Activated B cell treated with CpG ODN at 0.5 μM for 24 hours (primary cell): ENCODE data around the gene PHC2. TPM values are rescaled to one million over a fixed set of nuclear protein-coding genes. Genes with fewer than 3 reads are reported as not detected.
A peak's percentile ranks its signal among the peaks of the same experiment; 100 is the strongest.

ENCODE experiments used
- ATAC-seq: fragments of 200-7000 bp; cut with Tn5 transposase; one replicate; pipeline ENCODE4 v1.10.0; 2021; ENCODE audit warnings: low read depth, mild to moderate bottlenecking, moderate library complexity
- CTCF ChIA-PET: fragments of 350-600 bp; sonication (Branson Sonifier 250); formaldehyde crosslinking; loops from one replicate; lab custom pipeline; 2021; ENCODE audit warnings: antibody characterized with exemption; lab: Charles Lee
- POLR2A ChIA-PET: fragments of 350-600 bp; sonication (Branson Sonifier 250); formaldehyde crosslinking; loops from one replicate; lab custom pipeline; 2021; ENCODE audit warnings: antibody characterized with exemption; lab: Charles Lee
- DNase-seq: peaks from one replicate; pipeline ENCODE4 v3.0.0; 2022
- H3K27ac Mint-ChIP-seq: one replicate; pipeline ENCODE4 v1.8.0; 2020; ENCODE audit warnings: mixed read lengths
- H3K27me3 Mint-ChIP-seq: one replicate; pipeline ENCODE4 v1.8.0; 2021; ENCODE audit warnings: mixed read lengths
- H3K36me3 Mint-ChIP-seq: one replicate; pipeline ENCODE4 v1.8.0; 2021; ENCODE audit warnings: low read depth, mixed read lengths
- H3K4me1 Mint-ChIP-seq: one replicate; pipeline ENCODE4 v1.8.0; 2021; ENCODE audit warnings: mixed read lengths
- H3K4me3 Mint-ChIP-seq: one replicate; pipeline ENCODE4 v1.8.0; 2020; ENCODE audit warnings: mild to moderate bottlenecking, mixed read lengths
- H3K9me3 Mint-ChIP-seq: one replicate; pipeline ENCODE4 v1.8.0; 2020; ENCODE audit warnings: mixed read lengths
- CTCF ChIP-seq: fragments of 200-600 bp; IDR thresholded peaks from one replicate; pipeline ENCODE4 v1.8.0; 2022; ENCODE audit warnings: antibody characterized with exemption, mild to moderate bottlenecking
- intact Hi-C: fragments of 100-400 bp; cut with micrococcal nuclease; formaldehyde crosslinking; loops from one replicate; pipeline ENCODE4 v1.15.1; 2024
- total RNA-seq: library from RNA; stranded (reverse); gene quantifications from 2 replicates; pipeline ENCODE4 v1.2.3, GENCODE V29; 2022

Gene PHC2
- total RNA-seq, 1 donor from 2014 or later: 16.4 TPM

GRCh38 chr1:33281554-33282303 lies 149.2 kb downstream of the PHC2 start:
- H3K36me3 Mint-ChIP-seq: peaks cover 67% of the 10 kb centered on the region
- no peaks in the 10 kb centered on the region for H3K4me1 Mint-ChIP-seq
- H3K27me3 Mint-ChIP-seq: no peaks in the 10 kb centered on the region
- TF ChIP-seq CTCF: no peak
- ChIA-PET POLR2A (no interaction called here), CTCF (no interaction called here)
- H3K9me3 Mint-ChIP-seq: no peaks in the 10 kb centered on the region
- H3K27ac Mint-ChIP-seq: no peak overlapping the region
- H3K4me3 Mint-ChIP-seq: no peak overlapping the region
- DNase-seq (no peak), ATAC-seq (no peak)
- intact Hi-C loops: no loop called here

DNA sequence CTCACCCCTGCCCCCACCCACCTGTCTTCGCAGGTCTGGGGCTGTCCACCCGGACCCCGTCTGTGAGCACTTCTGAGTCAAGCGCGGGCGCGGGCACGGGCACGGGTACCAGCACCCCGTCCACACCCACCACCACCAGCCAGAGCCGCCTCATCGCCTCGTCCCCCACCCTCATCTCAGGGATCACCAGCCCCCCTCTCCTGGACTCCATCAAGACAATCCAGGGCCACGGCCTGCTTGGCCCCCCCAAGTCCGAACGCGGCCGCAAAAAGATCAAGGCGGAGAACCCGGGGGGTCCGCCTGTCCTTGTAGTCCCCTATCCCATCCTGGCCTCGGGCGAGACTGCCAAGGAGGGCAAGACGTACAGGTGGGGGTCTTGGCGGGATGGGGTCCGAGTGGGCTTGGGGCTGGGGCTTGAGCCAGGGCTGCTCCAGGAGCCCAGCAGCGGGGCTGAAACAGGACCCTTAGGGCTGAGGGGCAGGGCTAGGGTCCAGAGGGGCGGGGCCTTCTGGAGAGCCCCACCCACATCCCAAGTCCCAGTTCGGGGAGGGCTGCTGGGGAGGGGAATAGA lies 150.7 kb downstream of the PHC2 start:
- ATAC-seq: no peak
- no peak for TF ChIP-seq CTCF
- DNase-seq: no peak
- Mint-ChIP-seq H3K36me3 (peaks cover 69% of the 10 kb centered on the region), H3K4me1 (no peaks in the 10 kb centered on the region), H3K9me3 (no peaks in the 10 kb centered on the region), H3K4me3 (no peak overlapping the region), H3K27ac (no peak overlapping the region), H3K27me3 (no peaks in the 10 kb centered on the region)
- intact Hi-C loops: no loop called here
- CTCF ChIA-PET: no interaction called here
- POLR2A ChIA-PET: no interaction called here

GRCh38 chr1:33277488-33278084 lies 153.3 kb downstream of the PHC2 start:
- Mint-ChIP-seq H3K9me3 (no peaks in the 10 kb centered on the region), H3K27me3 (no peaks in the 10 kb centered on the region), H3K27ac (no peak overlapping the region), H3K4me1 (peaks cover 18% of the 10 kb centered on the region), H3K4me3 (no peak overlapping the region), H3K36me3 (peaks cover 50% of the 10 kb centered on the region)
- intact Hi-C loops: no loop called here
- no peak for TF ChIP-seq CTCF
- DNase-seq (peak; percentile 0), ATAC-seq (no peak)
- CTCF ChIA-PET: no interaction called here
- POLR2A ChIA-PET: interaction anchor here (0.6 kb wide), 1 partner anchor 104 kb away, joined by 3 read pairs; no protein-coding TSS in a partner anchor

- ChIA-PET POLR2A (no interaction called here), CTCF (no interaction called here)
- no peaks in the 10 kb centered on the region for H3K27me3 Mint-ChIP-seq
- no peak overlapping the region for H3K27ac Mint-ChIP-seq
- intact Hi-C loops: no loop called here
- DNase-seq (no peak), ATAC-seq (no peak)
- peaks cover 20% of the 10 kb centered on the region for H3K4me1 Mint-ChIP-seq
- H3K4me3 Mint-ChIP-seq: no peak overlapping the region
- peaks cover 43% of the 10 kb centered on the region for H3K36me3 Mint-ChIP-seq
- no peaks in the 10 kb centered on the region for H3K9me3 Mint-ChIP-seq
- no peak for TF ChIP-seq CTCF
These were observed 154.2 kb downstream of the PHC2 start for GRCh38 chr1:33276573-33277298.
